GM19395 (cell line): ENCODE measurements around the gene DNAI1.

ENCODE experiments used
- ATAC-seq: cut with Tn5 transposase; IDR thresholded peaks from one replicate; pipeline ENCODE4 v1.9.1; 2021; ENCODE audit warnings: mild to moderate bottlenecking, moderate library complexity; ENCODE audit not compliant: unreplicated experiment

Gene DNAI1

GRCh38 chr9:34510497-34511468, 52.2 kb downstream of the DNAI1 start:
- no peak for ATAC-seq

- ATAC-seq: no peak
These were observed 53.8 kb downstream of the DNAI1 start for GRCh38 chr9:34512131-34513078.

GRCh38 chr9:34513567-34514214, 55.1 kb downstream of the DNAI1 start:
- ATAC-seq: no peak

- ATAC-seq: no peak
These were observed 55.8 kb downstream of the DNAI1 start for GRCh38 chr9:34514401-34514800.

- ATAC-seq: no peak
These were observed 56.2 kb downstream of the DNAI1 start for GRCh38 chr9:34514816-34515215.

- ATAC-seq: no peak
These were observed 57.4 kb downstream of the DNAI1 start for GRCh38 chr9:34515959-34516358.

GRCh38 chr9:34517185-34517584, 58.6 kb downstream of the DNAI1 start:
- no peak for ATAC-seq

- ATAC-seq: no peak
These were observed 59.6 kb downstream of the DNAI1 start for GRCh38 chr9:34518110-34518616.

GRCh38 chr9:34518896-34519295, 60.3 kb downstream of the DNAI1 start:
- no peak for ATAC-seq

GRCh38 chr9:34519321-34520020, 60.9 kb downstream of the DNAI1 start:
- no peak for ATAC-seq

GRCh38 chr9:34520096-34520495, 61.5 kb downstream of the DNAI1 start:
- ATAC-seq: no peak

GRCh38 chr9:34520505-34521385, 62.1 kb downstream of the DNAI1 start:
- no peak for ATAC-seq

- ATAC-seq: no peak
These were observed 62.9 kb downstream of the DNAI1 start for GRCh38 chr9:34521406-34522045.

- ATAC-seq: peak; percentile 13
These were observed 63.7 kb downstream of the DNAI1 start for GRCh38 chr9:34522091-34522887.

GRCh38 chr9:34522971-34523797, 64.6 kb downstream of the DNAI1 start, which contains the start of gene ENHO:
TSS of gene ENHO (minus strand) at chr9:34522990. CDS start at chr9:34521695, 1,295 bp downstream.
- ATAC-seq: peak; percentile 84

- no peak for ATAC-seq
These were observed 65.7 kb downstream of the DNAI1 start for GRCh38 chr9:34524349-34524748.

GRCh38 chr9:34526026-34526425, 67.4 kb downstream of the DNAI1 start:
- ATAC-seq: no peak
